Stimulated activated naive CD8-positive, alpha-beta T cell treated with anti-CD3 and anti-CD28 coated beads, Interleukin-15, Interleukin-2, amounts not matched to agents 100 ng/mL and 50 ng/mL, for 24 hours (primary cell): ENCODE measurements around the gene AP2M1.

ENCODE experiments used
- H3K27ac Mint-ChIP-seq: one replicate; pipeline ENCODE4 v1.8.0; 2021; ENCODE audit warnings: mild to moderate bottlenecking, mixed read lengths
- H3K27me3 Mint-ChIP-seq: one replicate; pipeline ENCODE4 v1.8.0; 2021; ENCODE audit warnings: mixed read lengths
- H3K36me3 Mint-ChIP-seq: one replicate; pipeline ENCODE4 v1.8.0; 2021; ENCODE audit warnings: low read depth, mixed read lengths
- H3K4me1 Mint-ChIP-seq: one replicate; pipeline ENCODE4 v1.8.0; 2021; ENCODE audit warnings: low read depth, mixed read lengths
- H3K4me3 Mint-ChIP-seq: one replicate; pipeline ENCODE4 v1.8.0; 2021; ENCODE audit warnings: mild to moderate bottlenecking, mixed read lengths
- H3K9me3 Mint-ChIP-seq: one replicate; pipeline ENCODE4 v1.8.0; 2021; ENCODE audit warnings: mixed read lengths

AP2M1 gene

DNA sequence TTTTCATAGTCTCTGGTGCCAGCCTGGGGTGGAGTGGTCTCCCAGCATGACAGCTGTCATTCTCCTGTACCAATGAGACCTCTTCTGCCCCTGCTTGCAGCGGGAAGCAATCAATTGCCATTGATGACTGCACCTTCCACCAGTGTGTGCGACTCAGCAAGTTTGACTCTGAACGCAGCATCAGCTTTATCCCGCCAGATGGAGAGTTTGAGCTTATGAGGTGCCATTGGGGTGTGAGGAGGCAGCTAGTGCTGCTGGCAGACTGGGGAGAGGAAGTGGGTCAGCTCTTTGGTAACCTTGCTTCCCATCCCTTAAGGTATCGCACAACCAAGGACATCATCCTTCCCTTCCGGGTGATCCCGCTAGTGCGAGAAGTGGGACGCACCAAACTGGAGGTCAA is 6.9 kb downstream of the AP2M1 start:
- H3K4me3 Mint-ChIP-seq, result no peak overlapping the region
- no peaks in the 10 kb centered on the region for H3K27me3 Mint-ChIP-seq
- H3K36me3 Mint-ChIP-seq, result peaks cover 62% of the 10 kb centered on the region
- H3K27ac Mint-ChIP-seq, result no peak overlapping the region
- H3K9me3 Mint-ChIP-seq, result no peaks in the 10 kb centered on the region
- peaks cover 29% of the 10 kb centered on the region for H3K4me1 Mint-ChIP-seq

DNA sequence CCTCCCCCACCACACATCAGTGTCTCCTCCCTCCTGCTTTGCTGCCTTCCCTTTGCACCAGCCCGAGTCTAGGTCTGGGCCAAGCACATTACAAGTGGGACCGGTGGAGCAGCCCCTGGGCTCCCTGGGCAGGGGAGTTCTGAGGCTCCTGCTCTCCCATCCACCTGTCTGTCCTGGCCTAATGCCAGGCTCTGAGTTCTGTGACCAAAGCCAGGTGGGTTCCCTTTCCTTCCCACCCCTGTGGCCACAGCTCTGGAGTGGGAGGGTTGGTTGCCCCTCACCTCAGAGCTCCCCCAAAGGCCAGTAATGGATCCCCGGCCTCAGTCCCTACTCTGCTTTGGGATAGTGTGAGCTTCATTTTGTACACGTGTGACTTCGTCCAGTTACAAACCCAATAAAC is 9.0 kb downstream of the AP2M1 start:
- H3K27ac Mint-ChIP-seq, result no peak overlapping the region
- H3K36me3 Mint-ChIP-seq, result peaks cover 70% of the 10 kb centered on the region
- H3K9me3 Mint-ChIP-seq, result no peaks in the 10 kb centered on the region
- no peak overlapping the region for H3K4me3 Mint-ChIP-seq
- H3K27me3 Mint-ChIP-seq, result no peaks in the 10 kb centered on the region
- H3K4me1 Mint-ChIP-seq, result peaks cover 36% of the 10 kb centered on the region

DNA sequence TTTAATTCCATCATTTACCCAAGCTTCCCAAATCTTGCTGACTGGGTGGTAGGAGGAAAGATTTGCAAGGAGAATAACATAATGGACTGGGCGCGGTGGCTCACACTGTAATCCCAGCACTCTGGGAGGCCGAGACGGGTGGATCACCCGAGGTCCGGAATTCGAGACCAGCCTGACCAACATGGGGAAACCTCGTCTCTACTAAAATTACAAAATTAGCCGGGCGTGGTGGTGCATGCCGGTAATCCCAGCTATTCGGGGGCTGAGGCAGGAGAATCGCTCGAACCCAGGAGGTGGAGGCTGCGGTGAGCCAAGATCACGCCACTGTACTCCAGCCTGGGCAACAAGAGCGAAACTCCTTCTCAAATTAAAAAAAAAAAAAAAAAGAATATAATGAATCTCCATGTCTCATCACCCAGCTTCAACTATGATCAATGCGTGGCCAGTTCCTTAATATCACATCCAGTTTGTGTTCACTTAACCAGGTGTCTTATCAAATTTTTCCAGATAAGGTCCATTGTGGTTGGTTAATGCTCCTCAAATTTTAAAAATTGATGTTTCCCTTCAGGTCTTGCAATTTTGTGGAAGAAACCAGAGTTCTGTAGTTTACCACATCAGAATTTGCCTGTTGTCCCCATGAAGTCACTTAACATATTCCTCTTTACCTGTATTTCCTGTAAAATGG is 10.0 kb downstream of the AP2M1 start:
- H3K36me3 Mint-ChIP-seq, result peaks cover 67% of the 10 kb centered on the region
- peak overlapping the region; percentile 96 for H3K4me3 Mint-ChIP-seq
- H3K9me3 Mint-ChIP-seq, result no peaks in the 10 kb centered on the region
- H3K4me1 Mint-ChIP-seq, result peaks cover 38% of the 10 kb centered on the region
- H3K27me3 Mint-ChIP-seq, result no peaks in the 10 kb centered on the region
- H3K27ac Mint-ChIP-seq, result peak overlapping the region; percentile 94

DNA sequence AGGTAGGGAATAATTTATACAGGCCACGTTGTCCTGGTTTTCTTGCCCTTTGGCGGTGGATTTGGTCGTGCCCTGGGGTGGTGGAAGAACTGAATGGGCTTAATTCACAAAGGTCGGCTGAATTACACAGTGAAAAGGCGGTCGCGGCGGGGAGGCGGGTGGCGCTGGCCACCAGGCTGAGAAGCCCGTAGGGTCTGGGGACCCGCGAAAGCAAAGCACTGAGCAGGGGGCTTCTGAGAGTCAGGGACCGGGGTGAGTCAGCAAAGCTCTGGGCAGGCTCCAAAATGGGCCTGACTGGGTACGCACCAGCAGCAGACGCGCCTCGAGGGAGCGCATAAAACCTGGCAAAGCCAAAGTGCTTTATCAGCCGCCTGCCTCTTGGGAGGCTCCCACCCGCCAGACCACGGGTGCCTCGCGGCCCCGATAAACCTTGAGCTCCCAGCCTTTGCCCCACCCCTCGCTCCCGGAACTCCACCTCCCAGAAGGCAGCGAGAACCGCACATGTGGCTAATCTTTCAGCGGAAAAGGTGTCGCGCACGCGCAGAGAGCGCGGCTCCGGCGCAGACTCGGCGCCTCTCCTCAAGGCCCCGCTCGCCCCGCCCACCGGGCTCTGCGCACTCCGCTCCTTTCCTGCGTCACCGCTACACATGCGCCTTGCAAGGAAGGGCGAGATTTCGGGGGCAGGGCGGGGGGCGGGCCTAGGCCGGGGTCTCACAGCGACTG is 11.0 kb downstream of the AP2M1 start:
- Mint-ChIP-seq H3K36me3 (peaks cover 66% of the 10 kb centered on the region), H3K27me3 (no peaks in the 10 kb centered on the region), H3K4me3 (peak overlapping the region; percentile 96), H3K4me1 (peaks cover 38% of the 10 kb centered on the region), H3K9me3 (no peaks in the 10 kb centered on the region), H3K27ac (peak overlapping the region; percentile 94)

DNA sequence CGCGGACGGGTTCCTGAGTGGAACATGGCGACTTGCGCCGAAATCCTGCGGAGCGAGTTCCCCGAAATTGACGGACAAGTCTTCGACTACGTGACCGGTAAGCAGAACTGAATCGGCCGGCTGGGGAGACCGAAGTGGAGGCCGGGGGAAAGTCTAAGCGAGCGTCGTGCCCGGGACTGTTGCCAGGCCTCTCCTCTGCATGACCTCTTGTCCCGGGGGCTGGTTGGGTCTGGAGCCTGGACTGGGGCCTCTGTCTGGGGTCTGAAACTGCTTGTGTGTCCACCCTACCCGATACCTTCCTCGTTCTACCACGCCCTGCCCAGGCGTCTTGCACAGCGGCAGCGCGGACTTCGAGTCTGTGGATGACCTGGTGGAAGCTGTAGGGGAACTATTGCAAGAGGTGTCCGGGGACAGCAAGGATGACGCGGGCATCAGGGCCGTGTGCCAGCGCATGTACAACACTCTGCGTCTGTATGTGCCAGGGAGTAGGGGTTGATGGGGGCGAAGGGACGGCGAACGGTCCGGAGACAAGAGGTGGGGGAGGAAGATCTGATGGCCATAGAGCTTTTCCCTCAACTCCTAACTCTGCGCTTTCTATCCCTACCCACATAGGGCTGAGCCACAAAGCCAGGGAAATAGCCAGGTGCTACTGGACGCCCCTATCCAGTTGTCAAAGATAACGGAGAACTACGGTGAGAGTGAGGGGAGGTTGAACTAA is 11.7 kb downstream of the AP2M1 start, which contains the start of gene ABCF3:
TSS of gene ABCF3 (plus strand) at position 16 of the 718 bp plus-strand sequence. CDS start at position 25, 9 bp downstream.
- H3K27me3 Mint-ChIP-seq, result no peaks in the 10 kb centered on the region
- peak within 1 kb of the TSS; percentile 96 for H3K4me3 Mint-ChIP-seq
- H3K36me3 Mint-ChIP-seq, result peaks cover 64% of the 10 kb centered on the region
- H3K9me3 Mint-ChIP-seq, result no peaks in the 10 kb centered on the region
- peak within 1 kb of the TSS; percentile 94 for H3K27ac Mint-ChIP-seq
- H3K4me1 Mint-ChIP-seq, result peaks cover 38% of the 10 kb centered on the region

DNA sequence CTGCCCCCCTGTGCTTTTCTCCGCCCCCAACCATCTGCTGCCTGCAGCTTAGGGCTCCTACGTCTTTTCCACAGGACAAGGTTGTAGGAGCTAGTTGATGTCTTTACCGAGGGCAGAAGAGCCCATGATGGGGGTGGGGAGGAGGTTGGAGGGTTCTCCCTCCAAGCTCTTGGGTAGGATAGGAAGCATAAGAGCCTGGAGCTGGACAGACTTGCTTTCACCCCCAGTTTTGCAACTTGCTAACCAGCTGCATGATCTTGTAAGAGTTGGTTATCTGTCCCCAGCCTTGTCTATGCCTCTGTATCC is 12.2 kb downstream of the AP2M1 start:
- Mint-ChIP-seq H3K4me3 (peak overlapping the region; percentile 96), H3K4me1 (peaks cover 38% of the 10 kb centered on the region), H3K9me3 (no peaks in the 10 kb centered on the region), H3K27ac (peak overlapping the region; percentile 94), H3K36me3 (peaks cover 60% of the 10 kb centered on the region), H3K27me3 (no peaks in the 10 kb centered on the region)

DNA sequence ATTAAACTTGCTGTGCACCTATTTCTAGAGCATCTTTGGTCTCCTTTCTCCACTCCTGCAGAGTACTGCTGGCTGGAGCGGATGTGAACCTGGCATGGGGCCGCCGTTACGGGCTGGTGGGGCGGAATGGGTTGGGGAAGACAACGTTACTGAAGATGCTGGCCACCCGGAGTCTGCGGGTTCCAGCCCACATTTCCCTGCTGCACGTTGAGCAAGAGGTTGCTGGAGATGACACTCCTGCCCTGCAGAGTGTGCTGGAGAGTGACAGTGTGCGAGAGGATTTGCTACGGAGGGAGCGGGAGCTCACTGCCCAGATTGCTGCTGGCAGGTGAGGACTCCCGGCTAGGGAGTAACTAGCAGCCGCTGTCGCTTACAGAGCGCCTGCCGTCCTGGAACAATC is 13.4 kb downstream of the AP2M1 start:
- peaks cover 38% of the 10 kb centered on the region for H3K4me1 Mint-ChIP-seq

GRCh38 chr3:184189421-184189820 is 14.8 kb downstream of the AP2M1 start:
- Mint-ChIP-seq H3K27me3 (no peaks in the 10 kb centered on the region), H3K36me3 (peaks cover 61% of the 10 kb centered on the region), H3K4me1 (peaks cover 36% of the 10 kb centered on the region), H3K9me3 (no peaks in the 10 kb centered on the region), H3K4me3 (no peak overlapping the region), H3K27ac (no peak overlapping the region)

More for the DNA sequence above, 13.4 kb downstream of the AP2M1 start:
- H3K36me3 Mint-ChIP-seq, result peaks cover 61% of the 10 kb centered on the region
- no peak overlapping the region for H3K27ac Mint-ChIP-seq
- H3K4me3 Mint-ChIP-seq, result no peak overlapping the region
- no peaks in the 10 kb centered on the region for H3K9me3 Mint-ChIP-seq
- no peaks in the 10 kb centered on the region for H3K27me3 Mint-ChIP-seq

- Mint-ChIP-seq H3K9me3 (no peaks in the 10 kb centered on the region), H3K27me3 (no peaks in the 10 kb centered on the region), H3K27ac (no peak overlapping the region), H3K4me3 (no peak overlapping the region), H3K36me3 (peaks cover 50% of the 10 kb centered on the region), H3K4me1 (peaks cover 10% of the 10 kb centered on the region)
Measured at GRCh38 chr3:184192889-184193288, 18.2 kb downstream of the AP2M1 start.

GRCh38 chr3:184193991-184194539 is 19.4 kb downstream of the AP2M1 start:
- Mint-ChIP-seq H3K4me3 (no peak overlapping the region), H3K27ac (no peak overlapping the region), H3K9me3 (no peaks in the 10 kb centered on the region), H3K27me3 (no peaks in the 10 kb centered on the region), H3K36me3 (peaks cover 39% of the 10 kb centered on the region), H3K4me1 (no peaks in the 10 kb centered on the region)

GRCh38 chr3:184196536-184196935 is 21.9 kb downstream of the AP2M1 start:
- Mint-ChIP-seq H3K36me3 (peaks cover 26% of the 10 kb centered on the region), H3K4me3 (no peak overlapping the region), H3K4me1 (no peaks in the 10 kb centered on the region), H3K9me3 (no peaks in the 10 kb centered on the region), H3K27me3 (no peaks in the 10 kb centered on the region), H3K27ac (no peak overlapping the region)

DNA sequence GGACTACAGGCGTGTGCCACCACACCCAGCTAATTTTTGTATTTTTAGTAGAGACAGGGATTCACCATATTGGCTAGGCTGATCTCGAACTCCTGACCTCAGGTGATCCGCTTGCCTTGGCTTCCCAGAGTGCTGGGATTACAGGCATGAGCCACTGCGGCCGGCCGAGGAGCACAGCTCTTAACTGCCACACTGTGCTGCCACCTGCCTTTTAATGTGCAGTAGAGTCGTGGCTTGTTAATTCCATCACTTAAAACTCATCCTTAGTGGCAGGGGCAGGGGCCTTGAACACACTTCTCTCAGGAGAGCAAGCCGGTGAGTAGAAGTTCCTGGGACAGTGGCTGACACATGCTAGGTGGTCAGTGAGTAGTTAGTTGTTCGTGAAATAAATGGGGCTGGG is 23.9 kb downstream of the AP2M1 start:
- peaks cover 10% of the 10 kb centered on the region for H3K36me3 Mint-ChIP-seq
- no peak overlapping the region for H3K4me3 Mint-ChIP-seq
- no peaks in the 10 kb centered on the region for H3K27me3 Mint-ChIP-seq
- no peaks in the 10 kb centered on the region for H3K9me3 Mint-ChIP-seq
- no peaks in the 10 kb centered on the region for H3K4me1 Mint-ChIP-seq
- H3K27ac Mint-ChIP-seq, result no peak overlapping the region

DNA sequence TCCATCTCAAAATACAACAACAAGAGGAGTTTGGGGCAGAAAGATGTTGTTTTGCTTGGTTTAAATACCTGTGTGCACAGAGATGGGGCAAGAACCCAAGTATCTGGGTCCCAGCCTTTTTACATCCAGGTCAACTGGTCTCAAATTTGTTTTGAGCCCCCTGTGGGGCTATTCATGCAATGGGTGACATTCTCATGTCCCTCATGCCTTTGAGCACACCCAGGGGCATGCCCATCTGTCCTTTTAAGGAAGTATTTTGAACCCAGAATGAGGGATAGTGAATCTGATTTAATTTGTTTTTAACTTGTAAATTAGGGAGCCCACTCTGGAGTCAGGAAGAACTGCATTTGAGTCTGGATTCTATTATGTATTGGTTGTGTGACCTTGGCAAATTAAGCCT is 26.2 kb downstream of the AP2M1 start:
- Mint-ChIP-seq H3K36me3 (no peaks in the 10 kb centered on the region), H3K4me3 (no peak overlapping the region), H3K4me1 (no peaks in the 10 kb centered on the region), H3K27ac (no peak overlapping the region), H3K9me3 (no peaks in the 10 kb centered on the region), H3K27me3 (peaks cover 4% of the 10 kb centered on the region)

- Mint-ChIP-seq H3K9me3 (no peaks in the 10 kb centered on the region), H3K36me3 (no peaks in the 10 kb centered on the region), H3K27me3 (peaks cover 17% of the 10 kb centered on the region), H3K4me3 (no peak overlapping the region), H3K4me1 (no peaks in the 10 kb centered on the region), H3K27ac (no peak overlapping the region)
Measured at GRCh38 chr3:184203526-184203925, 28.9 kb downstream of the AP2M1 start.
